ENCODE results near the gene BUB3.

DNA sequence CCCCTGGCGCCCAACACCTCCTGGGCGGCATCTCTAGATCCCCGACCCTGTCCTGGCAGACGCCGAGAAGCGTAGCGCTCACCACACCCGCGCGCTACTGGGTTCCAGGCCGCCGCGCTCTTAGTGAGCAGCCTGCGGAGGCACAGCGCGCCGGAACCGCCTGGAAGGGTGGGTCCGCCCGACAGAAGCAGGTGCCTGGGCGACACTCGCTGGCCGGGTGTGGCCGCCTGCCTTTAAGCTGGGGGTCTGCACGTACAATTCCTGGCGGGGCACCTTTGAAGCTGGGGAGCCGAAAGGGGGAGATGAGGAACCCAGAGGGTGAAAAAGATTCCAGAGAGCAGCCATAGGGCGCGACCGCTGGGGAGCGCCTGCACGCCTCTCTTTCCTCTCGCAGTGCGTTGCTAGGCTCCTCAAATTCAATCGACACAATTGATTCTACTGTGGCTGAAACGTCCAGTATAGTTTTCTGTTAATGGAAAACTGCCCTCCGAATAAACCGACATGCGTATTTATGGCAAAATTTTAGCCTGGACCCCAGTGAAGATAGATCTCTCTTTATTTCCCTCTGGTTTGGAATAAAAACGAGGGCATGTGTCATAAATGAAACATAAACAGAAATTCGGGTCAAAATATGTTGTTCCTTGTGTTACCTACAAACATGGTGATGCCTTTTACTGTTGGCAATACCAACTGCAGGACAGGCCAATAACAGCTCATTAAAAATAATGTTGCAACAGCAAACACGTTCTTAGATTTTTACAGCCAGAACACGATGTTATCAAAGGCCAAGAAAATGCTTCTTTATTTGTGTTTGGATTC is 13.8 kb upstream of the BUB3 start:
- TF ChIP-seq, protein P1, sequence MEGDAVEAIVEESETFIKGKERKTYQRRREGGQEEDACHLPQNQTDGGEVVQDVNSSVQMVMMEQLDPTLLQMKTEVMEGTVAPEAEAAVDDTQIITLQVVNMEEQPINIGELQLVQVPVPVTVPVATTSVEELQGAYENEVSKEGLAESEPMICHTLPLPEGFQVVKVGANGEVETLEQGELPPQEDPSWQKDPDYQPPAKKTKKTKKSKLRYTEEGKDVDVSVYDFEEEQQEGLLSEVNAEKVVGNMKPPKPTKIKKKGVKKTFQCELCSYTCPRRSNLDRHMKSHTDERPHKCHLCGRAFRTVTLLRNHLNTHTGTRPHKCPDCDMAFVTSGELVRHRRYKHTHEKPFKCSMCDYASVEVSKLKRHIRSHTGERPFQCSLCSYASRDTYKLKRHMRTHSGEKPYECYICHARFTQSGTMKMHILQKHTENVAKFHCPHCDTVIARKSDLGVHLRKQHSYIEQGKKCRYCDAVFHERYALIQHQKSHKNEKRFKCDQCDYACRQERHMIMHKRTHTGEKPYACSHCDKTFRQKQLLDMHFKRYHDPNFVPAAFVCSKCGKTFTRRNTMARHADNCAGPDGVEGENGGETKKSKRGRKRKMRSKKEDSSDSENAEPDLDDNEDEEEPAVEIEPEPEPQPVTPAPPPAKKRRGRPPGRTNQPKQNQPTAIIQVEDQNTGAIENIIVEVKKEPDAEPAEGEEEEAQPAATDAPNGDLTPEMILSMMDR (IDR thresholded peaks at IDR 0.05; ENCODE audit: low read length), result no peak
- no peak for TF ChIP-seq EZH2 (IDR thresholded peaks at IDR 0.05; ENCODE audit: borderline replicate concordance, low read length)
